ENCODE measurements around the gene ACBD3.

ACBD3 gene

GRCh38 chr1:226111098-226111882 is 75.3 kb downstream of the ACBD3 start:
- no peak for DNase-seq (ENCODE audit: extremely low read depth, insufficient read length)
- H3K27me3 ChIP-seq (replicated peaks; ENCODE audit: control insufficient read depth, insufficient read depth, low read length) = no peaks in the 10 kb centered on the region
- H3K36me3 ChIP-seq (ENCODE audit: control insufficient read depth, insufficient read depth, low read length) = no peaks in the 10 kb centered on the region
- peak overlapping the region; percentile 69 for H3K4me3 ChIP-seq (replicated peaks; ENCODE audit: low read depth, low read length)
- no peak for TF ChIP-seq CTCF (IDR thresholded peaks at IDR 0.05; ENCODE audit: insufficient read depth, low read length, poor library complexity, severe bottlenecking)

GRCh38 chr1:226110249-226111097 is 76.1 kb downstream of the ACBD3 start:
- H3K4me3 ChIP-seq (replicated peaks; ENCODE audit: low read depth, low read length) = peak overlapping the region; percentile 69

GRCh38 chr1:226109829-226110248 is 76.7 kb downstream of the ACBD3 start:
- TF ChIP-seq CTCF (IDR thresholded peaks at IDR 0.05; ENCODE audit: insufficient read depth, low read length, poor library complexity, severe bottlenecking) = no peak
- Histone ChIP-seq H3K4me3 (replicated peaks; ENCODE audit: low read depth, low read length) (peak overlapping the region; percentile 69), H3K27me3 (replicated peaks; ENCODE audit: control insufficient read depth, insufficient read depth, low read length) (no peaks in the 10 kb centered on the region), H3K36me3 (ENCODE audit: control insufficient read depth, insufficient read depth, low read length) (no peaks in the 10 kb centered on the region)
- DNase-seq (ENCODE audit: extremely low read depth, insufficient read length) = peak; percentile 91

More at GRCh38 chr1:226110249-226111097, 76.1 kb downstream of the ACBD3 start:
- peak; percentile 94 for DNase-seq (ENCODE audit: extremely low read depth, insufficient read length)
- Histone ChIP-seq H3K36me3 (ENCODE audit: control insufficient read depth, insufficient read depth, low read length) (no peaks in the 10 kb centered on the region), H3K27me3 (replicated peaks; ENCODE audit: control insufficient read depth, insufficient read depth, low read length) (no peaks in the 10 kb centered on the region)
- TF ChIP-seq CTCF (IDR thresholded peaks at IDR 0.05; ENCODE audit: insufficient read depth, low read length, poor library complexity, severe bottlenecking) = no peak

GRCh38 chr1:226108935-226109828 is 77.4 kb downstream of the ACBD3 start:
- Histone ChIP-seq H3K36me3 (ENCODE audit: control insufficient read depth, insufficient read depth, low read length) (no peaks in the 10 kb centered on the region), H3K27me3 (replicated peaks; ENCODE audit: control insufficient read depth, insufficient read depth, low read length) (no peaks in the 10 kb centered on the region), H3K4me3 (replicated peaks; ENCODE audit: low read depth, low read length) (peak overlapping the region; percentile 66)
- no peak for DNase-seq (ENCODE audit: extremely low read depth, insufficient read length)
- TF ChIP-seq CTCF (IDR thresholded peaks at IDR 0.05; ENCODE audit: insufficient read depth, low read length, poor library complexity, severe bottlenecking) = peak; percentile 10
